Stomach (tissue), 4 donors: ENCODE results near the gene KCNAB1.

Source experiments
- POLR2AphosphoS5 ChIP-seq, 3 donors: sonication (generic); formaldehyde crosslinking; IDR thresholded peaks; one replicate each; pipeline ENCODE4 v1.6.1; 2016; ENCODE audit warnings: antibody characterized with exemption in 3 of 3
- TF ChIP-seq, protein P1 (sequence below), 7 experiments: fragments of 450-650 bp in 4 of 7; fragments of 200-600 bp in 3 of 7; sonication (generic) in 3 of 7; IDR thresholded peaks; one replicate each; pipeline ENCODE4 v1.5.1; 2016 to 2019; ENCODE audit warnings: antibody characterized with exemption in 7 of 7, control low read depth in 2 of 7, mild to moderate bottlenecking in 1 of 7

DNA sequence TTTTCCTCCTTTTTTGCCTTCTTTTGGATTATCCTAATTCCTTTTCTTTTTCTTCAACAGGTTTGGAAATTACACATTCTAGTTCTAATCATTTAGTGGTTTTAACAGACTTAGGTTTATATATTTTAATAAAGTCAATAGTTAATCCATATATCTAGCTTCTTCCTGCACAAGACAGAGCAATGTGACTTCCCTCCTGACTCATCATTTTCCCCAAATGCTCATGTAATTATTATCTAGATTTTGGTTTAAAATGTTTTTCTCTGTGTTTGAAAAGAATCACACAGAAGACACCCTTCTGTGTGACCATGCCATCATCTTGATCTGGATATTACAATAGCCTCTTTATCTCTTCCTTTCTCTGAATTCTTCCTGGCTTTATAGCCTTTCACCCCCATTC, 463.1 kb downstream of the KCNAB1 start:
- TF ChIP-seq, protein P1, sequence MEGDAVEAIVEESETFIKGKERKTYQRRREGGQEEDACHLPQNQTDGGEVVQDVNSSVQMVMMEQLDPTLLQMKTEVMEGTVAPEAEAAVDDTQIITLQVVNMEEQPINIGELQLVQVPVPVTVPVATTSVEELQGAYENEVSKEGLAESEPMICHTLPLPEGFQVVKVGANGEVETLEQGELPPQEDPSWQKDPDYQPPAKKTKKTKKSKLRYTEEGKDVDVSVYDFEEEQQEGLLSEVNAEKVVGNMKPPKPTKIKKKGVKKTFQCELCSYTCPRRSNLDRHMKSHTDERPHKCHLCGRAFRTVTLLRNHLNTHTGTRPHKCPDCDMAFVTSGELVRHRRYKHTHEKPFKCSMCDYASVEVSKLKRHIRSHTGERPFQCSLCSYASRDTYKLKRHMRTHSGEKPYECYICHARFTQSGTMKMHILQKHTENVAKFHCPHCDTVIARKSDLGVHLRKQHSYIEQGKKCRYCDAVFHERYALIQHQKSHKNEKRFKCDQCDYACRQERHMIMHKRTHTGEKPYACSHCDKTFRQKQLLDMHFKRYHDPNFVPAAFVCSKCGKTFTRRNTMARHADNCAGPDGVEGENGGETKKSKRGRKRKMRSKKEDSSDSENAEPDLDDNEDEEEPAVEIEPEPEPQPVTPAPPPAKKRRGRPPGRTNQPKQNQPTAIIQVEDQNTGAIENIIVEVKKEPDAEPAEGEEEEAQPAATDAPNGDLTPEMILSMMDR (IDR thresholded peaks at IDR 0.05) = no peak
- TF ChIP-seq POLR2AphosphoS5 (IDR thresholded peaks at IDR 0.05) = no peak
